Fibroblast of skin of left quadriceps (primary cell): Measurements from ENCODE around the gene KIFC1.
A peak's percentile ranks its signal among the peaks of the same experiment; 100 is the strongest.

Experiments
- DNase-seq, 2 experiments: peaks; one replicate each; pipeline ENCODE4 v3.0.0-alpha.2; 2013; ENCODE audit warnings: low read depth in 2 of 2

KIFC1 gene

DNA sequence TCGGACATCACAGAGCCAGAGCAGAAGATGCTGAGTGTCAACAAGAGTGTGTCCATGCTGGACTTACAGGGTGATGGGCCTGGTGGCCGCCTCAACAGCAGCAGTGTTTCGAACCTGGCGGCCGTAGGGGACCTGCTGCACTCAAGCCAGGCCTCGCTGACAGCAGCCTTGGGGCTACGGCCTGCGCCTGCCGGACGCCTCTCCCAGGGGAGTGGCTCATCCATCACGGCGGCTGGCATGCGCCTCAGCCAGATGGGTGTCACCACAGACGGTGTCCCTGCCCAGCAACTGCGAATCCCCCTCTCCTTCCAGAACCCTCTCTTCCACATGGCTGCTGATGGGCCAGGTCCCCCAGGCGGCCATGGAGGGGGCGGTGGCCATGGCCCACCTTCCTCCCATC, 51.4 kb downstream of the KIFC1 start:
- no peak for DNase-seq

DNA sequence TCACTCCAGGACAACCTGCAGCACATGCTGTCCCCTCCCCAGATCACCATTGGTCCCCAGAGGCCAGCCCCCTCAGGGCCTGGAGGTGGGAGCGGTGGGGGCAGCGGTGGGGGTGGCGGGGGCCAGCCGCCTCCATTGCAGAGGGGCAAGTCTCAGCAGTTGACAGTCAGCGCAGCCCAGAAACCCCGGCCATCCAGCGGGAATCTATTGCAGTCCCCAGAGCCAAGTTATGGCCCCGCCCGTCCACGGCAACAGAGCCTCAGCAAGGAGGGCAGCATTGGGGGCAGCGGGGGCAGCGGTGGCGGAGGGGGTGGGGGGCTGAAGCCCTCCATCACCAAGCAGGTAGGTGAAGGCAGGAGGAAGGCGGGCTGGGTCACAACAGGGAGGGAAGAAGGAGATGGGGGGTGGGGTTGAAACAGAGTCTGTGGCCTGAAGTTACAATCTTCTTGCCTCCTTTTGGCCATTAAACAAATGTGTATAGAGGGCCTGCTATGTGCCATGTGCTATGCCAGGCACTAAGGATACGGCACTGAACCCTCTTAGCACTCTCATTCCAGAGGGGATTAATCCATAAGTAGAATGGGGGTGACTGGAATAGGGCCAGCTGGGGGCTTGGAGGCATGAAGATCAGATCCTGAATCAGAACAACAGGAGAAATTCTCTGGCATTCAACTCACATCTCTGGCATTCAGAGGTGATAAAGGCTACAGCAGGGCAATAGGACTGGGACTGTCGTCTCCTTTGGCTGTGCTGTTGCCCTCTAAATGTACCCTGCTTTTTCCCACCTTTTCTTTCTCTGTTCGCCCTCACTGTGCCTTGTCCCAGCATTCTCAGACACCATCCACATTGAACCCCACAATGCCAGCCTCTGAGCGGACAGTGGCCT, 52.2 kb downstream of the KIFC1 start:
- DNase-seq, result no peak

DNA sequence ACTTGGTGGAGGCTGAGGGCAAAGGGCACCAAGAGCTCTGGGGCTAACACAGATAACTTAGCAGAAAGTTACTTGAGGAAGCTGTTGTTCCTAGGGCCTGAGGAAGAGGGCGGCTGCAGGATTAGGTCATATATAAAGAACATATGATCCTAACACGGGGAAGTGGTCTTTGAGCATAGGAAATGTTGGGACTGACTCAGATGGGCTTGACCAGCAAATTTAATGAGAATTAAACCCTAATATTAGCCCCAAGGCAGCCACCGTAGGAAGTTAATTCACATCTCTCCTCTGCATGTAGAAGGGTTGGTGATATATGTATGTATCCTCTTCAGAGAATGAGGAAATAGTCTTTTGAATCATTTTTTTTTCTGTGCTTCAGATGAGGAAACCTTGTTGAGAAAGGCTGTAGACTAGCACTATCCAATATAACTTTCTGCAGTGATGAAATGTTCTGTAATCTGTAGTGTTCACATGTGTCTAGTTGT, 53.5 kb downstream of the KIFC1 start:
- no peak for DNase-seq

DNA sequence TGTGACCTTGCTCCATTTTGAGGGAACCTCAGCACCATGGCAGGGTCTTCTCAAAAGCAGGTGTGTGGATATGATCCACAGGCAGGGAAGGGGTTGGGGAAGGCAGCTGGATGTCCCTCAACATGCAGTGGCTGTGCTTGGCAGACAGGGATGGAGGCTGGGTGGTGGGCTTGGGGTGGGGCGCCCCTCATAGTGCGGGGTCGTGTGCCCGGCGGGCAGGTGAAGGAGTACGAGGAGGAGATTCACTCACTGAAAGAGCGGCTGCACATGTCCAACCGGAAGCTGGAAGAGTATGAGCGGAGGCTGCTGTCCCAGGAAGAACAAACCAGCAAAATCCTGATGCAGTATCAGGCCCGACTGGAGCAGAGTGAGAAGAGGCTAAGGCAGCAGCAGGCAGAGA, 54.7 kb downstream of the KIFC1 start:
- no peak for DNase-seq

DNA sequence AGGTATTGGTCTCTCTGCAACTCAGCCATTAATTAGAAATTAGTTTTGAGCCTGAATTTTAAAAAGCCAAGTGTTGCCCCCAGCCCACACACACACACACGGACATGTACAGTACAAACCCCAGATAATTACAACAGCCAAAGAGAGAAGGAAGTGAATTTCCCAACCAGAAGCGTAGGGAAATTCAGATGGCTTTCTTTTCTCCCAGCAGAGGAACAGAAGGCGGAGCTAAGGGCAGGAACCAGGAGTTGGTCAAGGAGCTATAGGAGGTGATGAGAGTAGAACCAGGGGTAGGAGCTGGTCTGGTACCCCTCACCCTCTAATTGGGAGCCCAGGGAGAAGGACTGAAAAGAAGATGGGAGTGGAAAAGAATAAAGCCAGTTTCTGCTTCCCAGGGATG, 58.8 kb downstream of the KIFC1 start:
- DNase-seq, result no peak

DNA sequence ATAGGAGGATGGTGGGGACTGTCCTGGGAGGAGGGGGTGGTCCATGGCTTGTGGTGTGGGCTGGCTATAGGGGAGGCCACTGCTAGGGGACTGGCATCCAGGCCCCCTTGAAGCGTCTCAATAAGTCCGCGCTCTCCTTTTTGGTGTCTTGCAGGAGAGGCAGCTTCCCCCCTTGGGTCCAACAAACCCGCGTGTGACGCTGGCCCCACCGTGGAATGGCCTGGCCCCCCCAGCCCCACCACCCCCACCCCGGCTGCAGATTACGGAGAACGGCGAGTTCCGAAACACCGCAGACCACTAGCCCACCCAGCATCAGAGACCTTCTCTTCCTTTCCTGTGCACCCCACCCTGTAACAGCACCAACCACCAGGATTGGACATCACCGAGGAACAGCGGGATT, 60.0 kb downstream of the KIFC1 start:
- no peak for DNase-seq

DNA sequence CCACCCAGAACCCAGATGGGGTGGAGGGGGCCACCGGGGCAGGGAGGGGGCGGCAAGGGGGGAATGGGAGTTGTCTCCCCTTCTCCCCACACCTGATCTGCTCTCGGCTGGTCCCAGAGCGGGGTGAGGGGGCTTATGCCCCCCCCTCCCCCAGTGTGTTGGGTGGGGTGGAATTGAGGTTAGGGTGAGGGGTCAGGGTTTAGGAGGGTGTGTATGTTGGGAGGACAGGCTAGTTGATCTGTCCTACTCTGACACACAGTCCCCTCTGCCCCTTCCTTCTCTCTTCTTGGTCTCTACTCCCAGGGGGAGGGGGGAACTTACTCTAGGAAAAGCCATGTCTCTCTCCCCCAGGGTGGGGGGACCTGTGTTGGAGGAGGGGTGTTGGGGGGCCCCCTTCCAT, 60.9 kb downstream of the KIFC1 start:
- no peak for DNase-seq

DNA sequence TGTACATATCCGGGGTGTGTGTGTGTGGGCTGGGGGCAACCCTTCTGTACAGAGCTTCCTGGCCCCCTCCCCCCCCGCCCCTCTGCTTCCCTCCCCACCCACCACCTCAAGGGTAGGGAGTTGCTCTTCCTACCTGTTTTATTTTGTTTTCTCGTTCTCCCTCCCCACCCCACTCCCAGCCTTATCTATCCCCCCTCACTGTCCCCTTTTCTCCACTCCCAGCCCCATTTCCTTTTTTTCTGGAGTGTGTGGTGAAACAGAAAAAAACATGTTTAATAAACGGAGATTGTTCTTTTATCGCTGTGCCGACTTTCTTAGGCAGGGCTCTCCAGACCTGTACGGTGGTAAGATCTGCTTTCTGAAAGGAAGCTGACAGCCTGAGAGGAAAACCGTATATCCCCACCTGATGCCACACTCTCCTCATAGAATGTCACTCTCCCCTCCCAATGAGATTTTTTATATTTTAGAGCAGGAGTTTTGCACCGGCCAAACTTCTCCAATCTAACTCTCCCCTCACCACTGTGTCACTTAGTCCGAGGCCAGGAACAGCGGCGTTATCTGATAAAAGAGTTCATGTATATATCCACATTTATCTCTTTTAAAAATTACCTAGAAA, 61.9 kb downstream of the KIFC1 start:
- DNase-seq, result no peak

DNA sequence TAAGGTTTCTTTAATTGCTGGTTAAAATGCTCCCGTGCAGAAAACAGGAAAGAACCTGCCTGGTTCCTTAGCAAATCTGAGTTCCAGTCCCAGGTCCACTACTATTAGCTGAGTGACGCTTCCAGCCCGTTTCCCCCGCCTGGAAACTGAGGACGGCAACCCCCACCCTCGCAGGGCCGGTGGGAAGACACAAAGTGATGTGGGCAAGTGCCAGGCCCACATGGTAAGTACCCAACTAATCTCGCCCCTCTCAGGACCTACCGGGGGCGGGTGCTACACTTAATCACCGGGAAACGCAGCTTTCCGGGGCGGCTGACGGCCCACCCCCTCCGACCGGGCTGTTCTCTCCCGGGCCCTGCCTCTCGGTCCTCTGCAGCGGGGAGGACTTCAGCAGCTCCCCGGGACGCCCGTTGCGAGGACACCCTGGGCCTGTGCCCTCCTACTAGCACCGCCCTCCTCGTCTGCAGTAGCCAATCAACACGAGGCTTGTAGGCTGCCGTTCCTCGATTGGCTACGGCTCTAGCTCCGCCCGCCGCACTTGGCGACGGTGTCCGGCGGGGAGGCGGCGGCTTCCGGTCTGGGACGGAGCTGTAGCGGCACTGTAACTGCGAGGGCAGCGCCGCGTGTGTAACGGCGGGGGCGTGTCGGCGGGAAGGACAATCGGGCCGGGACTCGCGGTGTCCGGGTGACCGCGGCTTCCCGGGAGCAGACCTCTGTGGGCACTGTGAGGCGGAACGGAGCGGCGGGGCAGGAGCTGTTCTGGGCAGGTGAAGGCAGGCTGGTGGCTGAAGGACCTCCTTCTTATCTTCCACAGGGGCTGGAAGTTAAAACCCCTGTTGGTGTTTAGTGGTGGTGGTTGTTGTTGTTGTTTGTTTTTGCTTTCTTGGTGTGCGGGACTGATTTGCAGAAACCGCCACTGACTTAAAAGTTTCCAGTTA, 62.7 kb downstream of the KIFC1 start, which contains the start of gene ZBTB9:
ZBTB9 (plus strand) TSS at position 568 of the 938 bp plus-strand sequence. CDS start 525 bp downstream, outside the sequence.
- DNase-seq, result peak; percentile 86 to 88

DNA sequence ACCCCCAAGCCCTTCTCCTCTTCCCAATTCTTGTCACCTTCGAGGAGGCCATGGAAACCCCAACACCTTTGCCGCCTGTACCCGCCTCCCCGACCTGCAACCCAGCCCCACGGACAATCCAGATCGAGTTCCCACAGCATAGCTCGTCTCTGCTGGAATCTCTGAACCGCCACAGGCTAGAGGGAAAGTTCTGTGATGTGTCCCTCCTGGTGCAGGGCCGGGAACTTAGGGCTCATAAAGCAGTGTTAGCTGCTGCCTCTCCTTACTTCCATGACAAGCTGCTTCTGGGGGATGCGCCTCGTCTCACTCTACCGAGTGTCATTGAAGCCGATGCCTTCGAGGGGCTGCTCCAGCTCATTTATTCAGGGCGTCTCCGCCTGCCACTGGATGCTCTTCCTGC, 63.4 kb downstream of the KIFC1 start:
- no peak for DNase-seq

DNA sequence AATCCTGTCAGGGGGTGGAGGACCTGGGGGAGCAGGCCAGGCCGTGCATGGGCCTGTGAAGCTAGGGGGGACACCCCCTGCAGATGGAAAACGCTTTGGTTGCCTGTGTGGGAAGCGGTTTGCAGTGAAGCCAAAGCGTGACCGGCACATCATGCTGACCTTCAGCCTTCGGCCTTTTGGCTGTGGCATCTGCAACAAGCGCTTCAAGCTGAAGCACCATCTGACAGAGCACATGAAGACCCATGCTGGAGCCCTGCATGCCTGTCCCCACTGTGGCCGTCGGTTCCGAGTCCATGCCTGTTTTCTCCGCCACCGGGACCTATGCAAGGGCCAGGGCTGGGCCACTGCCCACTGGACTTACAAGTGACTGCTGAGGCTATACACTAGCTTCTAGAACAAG, 64.5 kb downstream of the KIFC1 start:
- DNase-seq, result no peak

DNA sequence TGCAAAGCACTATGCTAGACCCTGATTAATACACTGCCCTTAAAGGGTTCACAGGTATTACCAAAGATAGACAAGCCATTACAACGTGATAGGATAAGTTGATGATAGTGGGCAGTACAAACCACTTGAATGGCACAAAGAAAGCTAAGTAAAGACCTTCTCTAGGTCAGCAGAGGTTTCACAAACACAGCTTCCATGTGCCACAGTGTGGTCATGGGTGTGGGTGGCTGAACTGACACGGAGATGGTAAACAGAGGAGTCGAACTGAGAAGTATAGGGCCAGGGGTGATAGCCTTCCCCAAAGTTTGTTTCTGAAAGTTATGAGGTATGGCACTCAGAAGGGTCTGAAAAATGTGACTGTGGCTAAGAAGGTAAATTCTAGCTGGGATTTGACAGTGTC, 67.1 kb downstream of the KIFC1 start:
- DNase-seq, result no peak

DNA sequence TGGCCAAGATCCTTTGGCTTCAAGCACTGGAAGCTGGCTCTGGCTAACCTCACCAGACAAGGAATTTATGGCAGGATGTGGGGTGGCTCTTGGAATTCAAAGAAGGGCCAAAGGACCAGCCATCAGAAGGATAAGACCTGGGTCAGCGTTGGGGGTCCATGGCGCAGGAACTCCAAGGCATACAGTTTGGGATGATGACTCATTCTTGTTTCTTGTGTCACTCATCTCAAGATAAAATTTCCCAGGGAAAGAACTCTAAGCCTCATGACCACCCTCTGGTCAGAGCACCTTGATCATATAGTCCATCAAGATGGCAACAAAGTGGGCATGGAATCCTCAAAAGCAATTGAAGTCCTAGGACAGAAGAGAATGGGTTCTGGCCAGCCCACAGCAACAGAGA, 67.6 kb downstream of the KIFC1 start:
- no peak for DNase-seq
